Mesendoderm (in vitro differentiated cells): ENCODE results near the gene ZBTB7C.
"Not testable (repeated sequence)": the region's sequence is repeated elsewhere in the genome, so short reads cannot be mapped to it uniquely, and the experiment has no call there.

ENCODE experiments used
- DNase-seq: peaks from one replicate; pipeline ENCODE4 v3.0.0; 2013
- H2AK5ac ChIP-seq: 2 replicates; pipeline ENCODE4 v1.6.1; 2013; ENCODE audit warnings: low read length, inconsistent platforms
- H2BK120ac ChIP-seq: 2 replicates; pipeline ENCODE4 v1.6.1; 2013; ENCODE audit warnings: low read depth, mild to moderate bottlenecking, low read length, moderate library complexity, mixed read lengths
- H2BK15ac ChIP-seq: replicated peaks from 2 replicates; pipeline ENCODE4 v1.6.1; 2013; ENCODE audit warnings: low read depth, mild to moderate bottlenecking, moderate library complexity
- H2BK5ac ChIP-seq: 2 replicates; pipeline ENCODE4 v1.6.1; 2013; ENCODE audit warnings: low read length, inconsistent platforms
- H3K18ac ChIP-seq: 2 replicates; pipeline ENCODE4 v1.6.1; 2013; ENCODE audit warnings: mild to moderate bottlenecking, low read length, mixed read lengths
- H3K23ac ChIP-seq: one replicate; pipeline ENCODE4 v1.6.1; 2013; ENCODE audit warnings: low read length
- H3K27ac ChIP-seq: 2 replicates; pipeline ENCODE4 v1.5.1; 2013; ENCODE audit warnings: low read depth, mild to moderate bottlenecking, inconsistent platforms, low read length, moderate library complexity
- H3K27me3 ChIP-seq: 2 replicates; pipeline ENCODE4 v1.6.1; 2013; ENCODE audit warnings: low read length, control low read depth, mild to moderate bottlenecking, inconsistent platforms; ENCODE audit not compliant: insufficient read depth, poor library complexity
- H3K36me3 ChIP-seq: 2 replicates; pipeline ENCODE4 v1.6.1; 2013; ENCODE audit warnings: low read length, inconsistent platforms; ENCODE audit not compliant: control insufficient read depth, insufficient read depth
- H3K4ac ChIP-seq: one replicate; pipeline ENCODE4 v1.6.1; 2013; ENCODE audit warnings: low read depth, mild to moderate bottlenecking, low read length, moderate library complexity
- H3K4me1 ChIP-seq: 2 replicates; pipeline ENCODE4 v1.6.1; 2013; ENCODE audit warnings: low read depth, low read length, inconsistent platforms; ENCODE audit not compliant: control insufficient read depth
- H3K4me2 ChIP-seq: 2 replicates; pipeline ENCODE4 v1.6.1; 2013; ENCODE audit warnings: low read length
- H3K4me3 ChIP-seq: 2 replicates; pipeline ENCODE4 v1.5.1; 2013; ENCODE audit warnings: mild to moderate bottlenecking, low read length
- H3K56ac ChIP-seq: one replicate; pipeline ENCODE4 v1.6.1; 2013; ENCODE audit warnings: low read length
- H3K79me1 ChIP-seq: 2 replicates; pipeline ENCODE4 v1.6.1; 2013; ENCODE audit warnings: low read length, inconsistent platforms
- H3K79me2 ChIP-seq: 2 replicates; pipeline ENCODE4 v1.6.1; 2013; ENCODE audit warnings: mild to moderate bottlenecking, low read length; ENCODE audit not compliant: control insufficient read depth, insufficient read depth
- H3K9ac ChIP-seq: 2 replicates; pipeline ENCODE4 v1.6.1; 2013; ENCODE audit warnings: low read length, inconsistent platforms
- H4K5ac ChIP-seq: one replicate; pipeline ENCODE4 v1.6.1; 2013; ENCODE audit warnings: low read length
- H4K8ac ChIP-seq: one replicate; pipeline ENCODE4 v1.6.1; 2013; ENCODE audit warnings: low read depth, mild to moderate bottlenecking, control low read depth, low read length, moderate library complexity
- WGBS: extraction: QIAGEN DNeasy Blood & Tissue Kit; methylation state at CpG from one replicate; pipeline ENCODE4 v1.1.7; 2013; ENCODE audit warnings: low lambda C conversion rate, missing lambda C conversion rate; ENCODE audit not compliant: insufficient coverage; ENCODE audit errors: extremely low coverage; 5-methylcytosine and 5-hydroxymethylcytosine counted together

ZBTB7C gene

GRCh38 chr18:48284743-48285142 is 124.4 kb downstream of the ZBTB7C start:
- Histone ChIP-seq H3K4me3 (no peak overlapping the region), H3K23ac (no peak overlapping the region), H3K56ac (no peak overlapping the region), H2AK5ac (no peak overlapping the region), H3K79me1 (no peaks in the 10 kb centered on the region), H3K9ac (no peak overlapping the region), H2BK120ac (no peak overlapping the region), H3K36me3 (no peaks in the 10 kb centered on the region), H3K18ac (no peak overlapping the region), H3K4me1 (no peaks in the 10 kb centered on the region), H3K79me2 (no peaks in the 10 kb centered on the region), H3K27ac (no peak overlapping the region), H2BK15ac (no peak overlapping the region), H4K8ac (no peak overlapping the region), H3K4ac (no peak overlapping the region), H4K5ac (no peak overlapping the region), H2BK5ac (no peak overlapping the region), H3K4me2 (no peak overlapping the region), H3K27me3 (no peaks in the 10 kb centered on the region)
- no peak for DNase-seq
- WGBS: no CpG with 5 or more reads among the region's 3 CpGs

DNA sequence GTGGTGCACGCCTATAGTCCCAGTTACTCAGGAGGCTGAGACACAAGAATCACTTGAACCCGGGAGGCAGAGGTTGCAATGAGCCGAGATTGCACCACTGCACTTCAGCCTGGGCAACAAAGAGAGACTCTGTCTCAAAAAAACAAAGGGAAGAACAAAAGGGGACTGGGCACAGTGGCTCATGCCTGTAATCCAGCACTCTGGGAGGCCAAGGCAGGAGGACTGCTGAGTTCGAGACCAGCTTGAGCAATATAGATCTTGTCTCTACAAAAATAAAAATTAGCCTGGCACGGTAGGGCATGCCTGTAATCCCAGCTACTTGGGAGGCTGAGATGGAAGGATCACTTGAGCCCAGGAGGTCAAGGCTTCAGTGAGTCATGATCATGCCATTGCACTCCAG is 125.2 kb downstream of the ZBTB7C start:
- H3K18ac ChIP-seq, H3K27ac ChIP-seq, H4K8ac ChIP-seq, H4K5ac ChIP-seq, H3K79me1 ChIP-seq, H3K27me3 ChIP-seq, H3K36me3 ChIP-seq, H2BK120ac ChIP-seq, H3K4ac ChIP-seq, H3K79me2 ChIP-seq, H3K4me3 ChIP-seq, H3K56ac ChIP-seq, H3K4me2 ChIP-seq, H3K9ac ChIP-seq, H2BK5ac ChIP-seq, H3K23ac ChIP-seq, DNase-seq, H2AK5ac ChIP-seq, H3K4me1 ChIP-seq, H2BK15ac ChIP-seq: not testable (repeated sequence)
- no CpG with 5 or more reads among the region's 5 CpGs for WGBS

DNA sequence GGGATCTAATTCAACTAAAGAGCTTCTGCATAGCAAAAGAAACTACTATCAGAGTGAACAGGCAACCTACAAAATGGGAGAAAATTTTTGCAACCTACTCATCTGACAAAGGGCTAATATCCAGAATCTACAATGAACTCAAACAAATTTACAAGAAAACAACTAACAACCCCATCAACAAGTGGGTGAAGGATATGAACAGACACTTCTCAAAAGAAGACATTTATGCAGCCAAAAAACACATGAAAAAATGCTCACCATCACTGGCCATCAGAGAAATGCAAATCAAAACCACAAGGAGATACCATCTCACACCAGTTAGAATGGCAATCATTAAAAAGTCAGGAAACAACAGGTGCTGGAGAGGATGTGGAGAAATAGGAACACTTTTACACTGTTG is 127.7 kb downstream of the ZBTB7C start:
- not testable (repeated sequence) for H3K79me2 ChIP-seq, H3K27ac ChIP-seq, H2BK5ac ChIP-seq, H3K4me2 ChIP-seq, H3K36me3 ChIP-seq, H3K18ac ChIP-seq, H2BK15ac ChIP-seq, H3K79me1 ChIP-seq, DNase-seq, H3K4ac ChIP-seq, H3K9ac ChIP-seq, H3K27me3 ChIP-seq, H3K4me1 ChIP-seq, H2BK120ac ChIP-seq, H4K8ac ChIP-seq, H4K5ac ChIP-seq, H3K23ac ChIP-seq, H3K4me3 ChIP-seq, H3K56ac ChIP-seq, H2AK5ac ChIP-seq

DNA sequence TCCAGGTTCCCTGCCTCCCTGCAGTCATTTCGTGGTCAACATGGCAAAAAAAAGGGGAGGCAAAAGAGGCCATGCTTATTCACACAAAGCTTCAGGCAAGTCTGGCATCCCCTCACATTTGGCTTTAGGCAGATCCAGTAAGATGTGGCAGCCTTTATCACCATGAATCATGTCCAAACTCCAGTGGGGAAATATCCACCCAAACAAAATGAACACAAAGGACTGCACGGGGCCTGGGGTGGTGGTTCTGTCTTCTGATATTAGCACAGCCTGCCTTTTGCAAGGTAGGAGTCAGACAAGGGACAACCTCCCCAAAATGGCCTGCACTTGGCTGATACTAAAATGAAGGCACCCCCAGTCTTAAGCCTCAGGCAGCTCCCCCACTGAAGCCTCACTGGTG is 129.9 kb downstream of the ZBTB7C start:
- no peaks in the 10 kb centered on the region for H3K4me1 ChIP-seq
- no peak overlapping the region for H4K8ac ChIP-seq
- H2BK5ac ChIP-seq: no peak overlapping the region

DNA sequence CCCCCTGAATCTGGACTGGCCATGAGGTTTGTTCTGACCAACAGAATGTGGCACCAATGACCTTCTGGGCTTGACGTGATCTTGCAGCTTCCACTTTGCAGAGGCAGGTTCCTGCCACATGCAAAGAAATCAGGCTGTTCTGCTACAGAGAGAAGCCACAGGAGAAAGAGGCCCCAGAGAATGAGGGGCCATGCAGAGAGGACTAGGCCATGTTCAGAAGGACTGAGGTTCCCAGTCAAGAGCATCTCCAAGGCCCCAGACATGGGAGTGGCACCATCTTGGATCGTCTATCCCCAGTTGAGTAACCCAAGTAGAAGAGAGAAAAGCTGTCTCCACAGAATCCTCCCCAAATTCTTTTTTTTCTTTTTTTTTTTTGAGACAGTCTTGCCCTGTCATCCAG is 131.1 kb downstream of the ZBTB7C start:
- Histone ChIP-seq H3K36me3 (no peaks in the 10 kb centered on the region), H3K4me2 (no peak overlapping the region), H3K18ac (no peak overlapping the region), H3K79me1 (no peaks in the 10 kb centered on the region), H3K56ac (no peak overlapping the region), H3K4ac (no peak overlapping the region), H3K23ac (no peak overlapping the region), H3K27me3 (no peaks in the 10 kb centered on the region), H4K5ac (no peak overlapping the region), H3K4me3 (no peak overlapping the region), H4K8ac (no peak overlapping the region), H2AK5ac (no peak overlapping the region), H2BK15ac (no peak overlapping the region), H3K27ac (no peak overlapping the region), H3K4me1 (no peaks in the 10 kb centered on the region), H3K79me2 (no peaks in the 10 kb centered on the region), H2BK5ac (no peak overlapping the region), H3K9ac (no peak overlapping the region), H2BK120ac (no peak overlapping the region)
- no peak for DNase-seq
- no CpG with 5 or more reads among the region's 2 CpGs for WGBS

More for the DNA sequence above, 129.9 kb downstream of the ZBTB7C start:
- H2BK120ac ChIP-seq: no peak overlapping the region
- no peaks in the 10 kb centered on the region for H3K79me1 ChIP-seq
- WGBS: no CpG with 5 or more reads among the region's 2 CpGs
- H3K27me3 ChIP-seq: no peaks in the 10 kb centered on the region
- H3K9ac ChIP-seq: no peak overlapping the region
- H2AK5ac ChIP-seq: no peak overlapping the region
- no peak overlapping the region for H3K4me3 ChIP-seq
- no peak for DNase-seq
- H3K79me2 ChIP-seq: no peaks in the 10 kb centered on the region
- H3K18ac ChIP-seq: no peak overlapping the region
- H3K56ac ChIP-seq: no peak overlapping the region
- H3K36me3 ChIP-seq: no peaks in the 10 kb centered on the region
- no peak overlapping the region for H4K5ac ChIP-seq
- no peak overlapping the region for H3K4ac ChIP-seq
- H3K23ac ChIP-seq: no peak overlapping the region
- H3K27ac ChIP-seq: no peak overlapping the region
- H3K4me2 ChIP-seq: no peak overlapping the region
- H2BK15ac ChIP-seq: no peak overlapping the region

GRCh38 chr18:48274301-48274700 is 134.9 kb downstream of the ZBTB7C start:
- Histone ChIP-seq H2BK120ac (no peak overlapping the region), H2BK5ac (no peak overlapping the region), H3K56ac (no peak overlapping the region), H3K18ac (no peak overlapping the region), H3K4me3 (no peak overlapping the region), H3K36me3 (no peaks in the 10 kb centered on the region), H3K79me2 (no peaks in the 10 kb centered on the region), H4K5ac (no peak overlapping the region), H4K8ac (no peak overlapping the region), H3K4me2 (no peak overlapping the region), H3K27ac (no peak overlapping the region), H3K27me3 (no peaks in the 10 kb centered on the region), H2AK5ac (no peak overlapping the region), H3K4ac (no peak overlapping the region), H2BK15ac (no peak overlapping the region), H3K9ac (no peak overlapping the region), H3K23ac (no peak overlapping the region), H3K4me1 (no peaks in the 10 kb centered on the region), H3K79me1 (no peaks in the 10 kb centered on the region)
- WGBS: no CpG with 5 or more reads among the region's 1 CpG
- DNase-seq: no peak
